ENCODE results near the gene LARGE1.

DNA sequence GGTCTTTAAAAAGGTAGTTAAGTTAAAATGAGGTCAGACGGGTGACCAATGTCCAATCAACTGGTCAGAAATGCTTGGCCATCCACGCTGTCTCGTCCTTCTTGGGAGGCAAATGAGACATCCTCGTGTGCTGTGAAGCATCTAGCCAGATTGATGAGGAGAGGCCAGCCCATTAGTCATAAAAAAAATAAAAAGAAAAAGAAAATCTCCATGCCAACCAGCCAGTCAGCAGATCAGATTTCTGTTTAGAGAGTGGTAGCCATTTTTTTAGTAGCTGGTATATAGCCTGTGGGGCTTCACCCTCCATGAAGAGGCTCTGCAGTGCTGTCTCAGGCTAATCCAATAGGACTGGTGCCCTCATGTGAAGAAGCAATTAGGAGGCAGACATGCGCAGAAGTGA, 519.0 kb downstream of the LARGE1 start:
- TF ChIP-seq EZH2phosphoT487 (IDR thresholded peaks at IDR 0.05; ENCODE audit: borderline replicate concordance) = no peak
- TF ChIP-seq, protein P1, sequence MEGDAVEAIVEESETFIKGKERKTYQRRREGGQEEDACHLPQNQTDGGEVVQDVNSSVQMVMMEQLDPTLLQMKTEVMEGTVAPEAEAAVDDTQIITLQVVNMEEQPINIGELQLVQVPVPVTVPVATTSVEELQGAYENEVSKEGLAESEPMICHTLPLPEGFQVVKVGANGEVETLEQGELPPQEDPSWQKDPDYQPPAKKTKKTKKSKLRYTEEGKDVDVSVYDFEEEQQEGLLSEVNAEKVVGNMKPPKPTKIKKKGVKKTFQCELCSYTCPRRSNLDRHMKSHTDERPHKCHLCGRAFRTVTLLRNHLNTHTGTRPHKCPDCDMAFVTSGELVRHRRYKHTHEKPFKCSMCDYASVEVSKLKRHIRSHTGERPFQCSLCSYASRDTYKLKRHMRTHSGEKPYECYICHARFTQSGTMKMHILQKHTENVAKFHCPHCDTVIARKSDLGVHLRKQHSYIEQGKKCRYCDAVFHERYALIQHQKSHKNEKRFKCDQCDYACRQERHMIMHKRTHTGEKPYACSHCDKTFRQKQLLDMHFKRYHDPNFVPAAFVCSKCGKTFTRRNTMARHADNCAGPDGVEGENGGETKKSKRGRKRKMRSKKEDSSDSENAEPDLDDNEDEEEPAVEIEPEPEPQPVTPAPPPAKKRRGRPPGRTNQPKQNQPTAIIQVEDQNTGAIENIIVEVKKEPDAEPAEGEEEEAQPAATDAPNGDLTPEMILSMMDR (conservative IDR thresholded peaks at IDR 0.05; ENCODE audit: low read length) = no peak
